ENCODE data around the gene SIX5.

- TF ChIP-seq, protein P1, sequence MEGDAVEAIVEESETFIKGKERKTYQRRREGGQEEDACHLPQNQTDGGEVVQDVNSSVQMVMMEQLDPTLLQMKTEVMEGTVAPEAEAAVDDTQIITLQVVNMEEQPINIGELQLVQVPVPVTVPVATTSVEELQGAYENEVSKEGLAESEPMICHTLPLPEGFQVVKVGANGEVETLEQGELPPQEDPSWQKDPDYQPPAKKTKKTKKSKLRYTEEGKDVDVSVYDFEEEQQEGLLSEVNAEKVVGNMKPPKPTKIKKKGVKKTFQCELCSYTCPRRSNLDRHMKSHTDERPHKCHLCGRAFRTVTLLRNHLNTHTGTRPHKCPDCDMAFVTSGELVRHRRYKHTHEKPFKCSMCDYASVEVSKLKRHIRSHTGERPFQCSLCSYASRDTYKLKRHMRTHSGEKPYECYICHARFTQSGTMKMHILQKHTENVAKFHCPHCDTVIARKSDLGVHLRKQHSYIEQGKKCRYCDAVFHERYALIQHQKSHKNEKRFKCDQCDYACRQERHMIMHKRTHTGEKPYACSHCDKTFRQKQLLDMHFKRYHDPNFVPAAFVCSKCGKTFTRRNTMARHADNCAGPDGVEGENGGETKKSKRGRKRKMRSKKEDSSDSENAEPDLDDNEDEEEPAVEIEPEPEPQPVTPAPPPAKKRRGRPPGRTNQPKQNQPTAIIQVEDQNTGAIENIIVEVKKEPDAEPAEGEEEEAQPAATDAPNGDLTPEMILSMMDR (IDR thresholded peaks at IDR 0.05), result no peak
- TF ChIP-seq POLR2A (IDR thresholded peaks at IDR 0.05), result no peak
- TF ChIP-seq POLR2AphosphoS5 (IDR thresholded peaks at IDR 0.05; ENCODE audit: insufficient read depth in 1 of 2, low read depth in 1 of 2), result no peak
Observed at GRCh38 chr19:45801603-45802175, 32.6 kb upstream of the SIX5 start.
